Neuron (in vitro differentiated cells): ENCODE measurements around the gene CFAP100.

ENCODE experiments used
- H2AFZ ChIP-seq: one replicate; pipeline ENCODE4 v1.6.1; 2013; ENCODE audit warnings: low read depth, mild to moderate bottlenecking, inconsistent platforms, low read length, moderate library complexity
- H3K27me3 ChIP-seq: one replicate; pipeline ENCODE4 v1.6.1; 2013; ENCODE audit warnings: low read length; ENCODE audit not compliant: insufficient read depth
- H3K36me3 ChIP-seq: one replicate; pipeline ENCODE4 v1.6.1; 2013; ENCODE audit warnings: low read length; ENCODE audit not compliant: insufficient read depth
- H3K4me1 ChIP-seq: one replicate; pipeline ENCODE4 v1.6.1; 2013; ENCODE audit warnings: low read length; ENCODE audit not compliant: insufficient read depth
- H3K4me3 ChIP-seq: 2 replicates; pipeline ENCODE4 v1.5.1; 2013; ENCODE audit warnings: mild to moderate bottlenecking, low read length, moderate library complexity
- H3K9me3 ChIP-seq: one replicate; pipeline ENCODE4 v1.6.1; 2013; ENCODE audit warnings: low read length

CFAP100 gene

GRCh38 chr3:126407412-126408044 is 12.8 kb downstream of the CFAP100 start:
- H2AFZ ChIP-seq, result no peak overlapping the region
- no peak overlapping the region for H3K4me3 ChIP-seq
- no peaks in the 10 kb centered on the region for H3K4me1 ChIP-seq
- no peaks in the 10 kb centered on the region for H3K36me3 ChIP-seq
- H3K27me3 ChIP-seq, result no peaks in the 10 kb centered on the region
- H3K9me3 ChIP-seq, result no peaks in the 10 kb centered on the region

DNA sequence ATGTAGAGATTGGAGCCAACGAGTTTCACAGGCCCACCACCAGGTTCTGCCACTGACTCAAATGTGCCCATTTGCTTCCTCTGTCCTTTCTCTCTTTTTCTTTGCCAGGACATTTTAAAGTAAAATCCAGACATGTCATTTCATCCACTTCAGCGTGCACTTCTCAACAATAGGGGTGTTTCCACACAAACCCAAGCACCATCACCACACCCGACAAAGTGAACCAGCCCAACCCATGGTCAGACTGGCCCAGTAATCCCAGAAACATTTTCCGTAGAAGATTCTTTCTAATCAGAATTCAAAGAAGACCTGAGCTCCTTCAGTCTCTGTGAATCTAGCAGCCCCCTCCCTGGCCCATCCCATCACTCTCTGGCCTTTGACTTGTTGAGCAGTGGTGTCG is 13.4 kb downstream of the CFAP100 start:
- H3K4me1 ChIP-seq, result no peaks in the 10 kb centered on the region
- no peaks in the 10 kb centered on the region for H3K9me3 ChIP-seq
- no peak overlapping the region for H3K4me3 ChIP-seq
- H2AFZ ChIP-seq, result no peak overlapping the region
- H3K36me3 ChIP-seq, result no peaks in the 10 kb centered on the region
- H3K27me3 ChIP-seq, result no peaks in the 10 kb centered on the region

GRCh38 chr3:126412841-126413692 is 18.4 kb downstream of the CFAP100 start:
- no peaks in the 10 kb centered on the region for H3K9me3 ChIP-seq
- no peak overlapping the region for H2AFZ ChIP-seq
- no peak overlapping the region for H3K4me3 ChIP-seq
- H3K4me1 ChIP-seq, result no peaks in the 10 kb centered on the region
- no peaks in the 10 kb centered on the region for H3K36me3 ChIP-seq
- no peaks in the 10 kb centered on the region for H3K27me3 ChIP-seq

DNA sequence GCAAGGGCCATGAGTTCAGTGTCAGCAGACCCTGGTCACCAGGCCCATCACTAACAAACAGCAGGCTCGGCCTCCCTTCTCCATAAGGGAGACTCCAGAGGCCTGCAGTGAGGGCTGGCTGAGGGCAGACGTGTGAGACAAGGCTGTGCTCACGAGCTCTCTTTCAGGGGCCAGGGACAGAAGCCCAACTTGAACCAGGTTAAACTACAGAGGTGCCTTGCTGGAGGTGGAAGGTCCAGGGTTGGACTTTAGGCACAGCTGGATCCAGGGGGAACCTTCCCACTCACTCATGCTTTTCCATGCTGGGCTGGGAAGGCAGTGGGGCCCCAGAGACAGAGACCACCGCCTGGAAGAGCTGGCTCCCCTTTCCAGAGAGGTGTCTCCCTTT is 19.0 kb downstream of the CFAP100 start:
- Histone ChIP-seq H3K27me3 (no peaks in the 10 kb centered on the region), H2AFZ (no peak overlapping the region), H3K4me3 (no peak overlapping the region), H3K36me3 (no peaks in the 10 kb centered on the region), H3K9me3 (no peaks in the 10 kb centered on the region), H3K4me1 (no peaks in the 10 kb centered on the region)

DNA sequence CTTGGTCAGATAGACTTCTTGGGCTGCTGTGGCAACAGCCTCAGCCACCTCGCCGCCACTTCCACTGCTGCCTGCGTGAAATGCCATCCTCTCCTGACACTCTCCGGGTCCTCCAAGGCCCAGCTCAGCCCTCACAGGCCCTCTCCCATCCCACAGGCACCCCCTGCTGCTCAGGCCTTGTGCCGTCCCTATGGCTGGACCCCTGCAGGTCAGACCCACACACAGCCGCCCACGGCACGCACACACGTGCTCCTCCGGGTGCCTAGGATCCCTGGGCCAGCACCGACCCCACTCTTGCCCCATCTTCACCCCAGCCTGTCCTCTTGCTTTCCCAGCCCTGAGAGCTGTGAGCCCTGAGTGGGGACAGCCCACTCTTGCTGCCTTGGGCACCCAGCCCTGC is 19.7 kb downstream of the CFAP100 start:
- Histone ChIP-seq H3K4me3 (no peak overlapping the region), H3K9me3 (no peaks in the 10 kb centered on the region), H3K27me3 (no peaks in the 10 kb centered on the region), H2AFZ (no peak overlapping the region), H3K4me1 (no peaks in the 10 kb centered on the region), H3K36me3 (no peaks in the 10 kb centered on the region)

GRCh38 chr3:126414961-126415660 is 20.4 kb downstream of the CFAP100 start:
- H3K27me3 ChIP-seq, result no peaks in the 10 kb centered on the region
- no peaks in the 10 kb centered on the region for H3K36me3 ChIP-seq
- H3K9me3 ChIP-seq, result no peaks in the 10 kb centered on the region
- no peak overlapping the region for H3K4me3 ChIP-seq
- H2AFZ ChIP-seq, result no peak overlapping the region
- no peaks in the 10 kb centered on the region for H3K4me1 ChIP-seq

GRCh38 chr3:126415661-126416591 is 21.2 kb downstream of the CFAP100 start:
- Histone ChIP-seq H3K36me3 (no peaks in the 10 kb centered on the region), H3K27me3 (no peaks in the 10 kb centered on the region), H3K4me3 (no peak overlapping the region), H3K4me1 (no peaks in the 10 kb centered on the region), H2AFZ (no peak overlapping the region), H3K9me3 (no peaks in the 10 kb centered on the region)

- no peaks in the 10 kb centered on the region for H3K36me3 ChIP-seq
- H2AFZ ChIP-seq, result no peak overlapping the region
- H3K9me3 ChIP-seq, result no peaks in the 10 kb centered on the region
- no peak overlapping the region for H3K4me3 ChIP-seq
- no peaks in the 10 kb centered on the region for H3K27me3 ChIP-seq
- H3K4me1 ChIP-seq, result no peaks in the 10 kb centered on the region
These were observed 22.2 kb downstream of the CFAP100 start for GRCh38 chr3:126416943-126417342.

- no peaks in the 10 kb centered on the region for H3K27me3 ChIP-seq
- H3K4me1 ChIP-seq, result no peaks in the 10 kb centered on the region
- H2AFZ ChIP-seq, result no peak overlapping the region
- H3K9me3 ChIP-seq, result no peaks in the 10 kb centered on the region
- H3K4me3 ChIP-seq, result no peak overlapping the region
- no peaks in the 10 kb centered on the region for H3K36me3 ChIP-seq
These were observed 22.8 kb downstream of the CFAP100 start for GRCh38 chr3:126417515-126417914.

GRCh38 chr3:126417981-126418530 is 23.3 kb downstream of the CFAP100 start:
- no peak overlapping the region for H3K4me3 ChIP-seq
- no peaks in the 10 kb centered on the region for H3K36me3 ChIP-seq
- H3K9me3 ChIP-seq, result no peaks in the 10 kb centered on the region
- H2AFZ ChIP-seq, result no peak overlapping the region
- H3K27me3 ChIP-seq, result no peaks in the 10 kb centered on the region
- no peaks in the 10 kb centered on the region for H3K4me1 ChIP-seq

GRCh38 chr3:126418661-126419131 is 24.0 kb downstream of the CFAP100 start:
- H3K9me3 ChIP-seq, result no peaks in the 10 kb centered on the region
- no peak overlapping the region for H2AFZ ChIP-seq
- H3K27me3 ChIP-seq, result no peaks in the 10 kb centered on the region
- no peak overlapping the region for H3K4me3 ChIP-seq
- no peaks in the 10 kb centered on the region for H3K4me1 ChIP-seq
- H3K36me3 ChIP-seq, result no peaks in the 10 kb centered on the region

DNA sequence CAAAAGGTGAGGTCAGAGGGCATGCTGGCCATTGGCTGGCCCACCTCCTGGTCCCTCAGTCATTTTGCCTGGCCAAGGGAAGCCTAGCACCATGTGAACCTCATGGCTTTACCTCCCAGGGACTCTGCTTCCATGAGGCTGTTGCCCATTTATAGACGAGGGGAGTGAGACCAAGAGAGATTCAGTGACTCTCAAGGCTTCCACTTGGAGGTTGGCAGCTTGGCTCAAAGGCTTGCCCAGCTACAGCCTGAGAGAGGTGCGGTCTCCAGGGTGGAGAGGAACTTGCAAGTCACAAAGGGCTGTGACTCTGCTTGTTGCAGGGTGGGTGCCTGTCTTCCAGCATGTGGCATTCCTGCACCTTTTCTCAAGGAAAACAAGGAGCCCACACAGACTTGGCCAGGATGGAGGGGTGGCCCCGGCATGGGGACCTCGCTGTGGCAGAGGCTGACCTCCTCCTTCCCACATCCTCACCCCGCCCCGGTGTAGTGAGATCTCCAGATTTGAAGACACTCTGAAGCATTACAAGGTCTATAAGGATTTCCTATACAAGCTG is 24.5 kb downstream of the CFAP100 start:
- Histone ChIP-seq H3K9me3 (no peaks in the 10 kb centered on the region), H2AFZ (no peak overlapping the region), H3K4me1 (no peaks in the 10 kb centered on the region), H3K27me3 (no peaks in the 10 kb centered on the region), H3K36me3 (no peaks in the 10 kb centered on the region), H3K4me3 (no peak overlapping the region)
